Mucosa of rectum (tissue), 2 donors: ENCODE data around the gene MXD1.
A peak's percentile ranks its signal among the peaks of the same experiment; 100 is the strongest.

Source experiments
- H3K27ac ChIP-seq, 2 donors: one replicate each; pipeline ENCODE4 v1.7.0; 2013; ENCODE audit warnings: inconsistent platforms in 2 of 2, low read depth in 2 of 2, low read length in 2 of 2
- H3K27me3 ChIP-seq, 2 donors: one replicate each; pipeline ENCODE4 v1.7.0; 2013; ENCODE audit warnings: low read length in 2 of 2; ENCODE audit not compliant: control insufficient read depth in 2 of 2, insufficient read depth in 2 of 2
- H3K36me3 ChIP-seq, 2 donors: one replicate each; pipeline ENCODE4 v1.7.0; 2013; ENCODE audit warnings: low read length in 2 of 2; ENCODE audit not compliant: control insufficient read depth in 2 of 2, insufficient read depth in 2 of 2
- H3K4me1 ChIP-seq, 2 donors: one replicate each; pipeline ENCODE4 v1.7.0; 2013; ENCODE audit warnings: low read length in 2 of 2, mild to moderate bottlenecking in 1 of 2; ENCODE audit not compliant: control insufficient read depth in 2 of 2, insufficient read depth in 2 of 2
- H3K4me3 ChIP-seq, 2 donors: one replicate each; pipeline ENCODE4 v1.7.0; 2013; ENCODE audit warnings: low read length in 2 of 2
- H3K9ac ChIP-seq, 2 donors: one replicate each; pipeline ENCODE4 v1.7.0; 2013; ENCODE audit warnings: low read length in 2 of 2, low read depth in 1 of 2, mild to moderate bottlenecking in 1 of 2
- H3K9me3 ChIP-seq, 2 donors: one replicate each; pipeline ENCODE4 v1.7.0; 2013; ENCODE audit warnings: low read length in 2 of 2; ENCODE audit not compliant: control insufficient read depth in 2 of 2
- donor health status: healthy.
- donor health status: Normal muscosa, but diverticular disease.

Gene MXD1

DNA sequence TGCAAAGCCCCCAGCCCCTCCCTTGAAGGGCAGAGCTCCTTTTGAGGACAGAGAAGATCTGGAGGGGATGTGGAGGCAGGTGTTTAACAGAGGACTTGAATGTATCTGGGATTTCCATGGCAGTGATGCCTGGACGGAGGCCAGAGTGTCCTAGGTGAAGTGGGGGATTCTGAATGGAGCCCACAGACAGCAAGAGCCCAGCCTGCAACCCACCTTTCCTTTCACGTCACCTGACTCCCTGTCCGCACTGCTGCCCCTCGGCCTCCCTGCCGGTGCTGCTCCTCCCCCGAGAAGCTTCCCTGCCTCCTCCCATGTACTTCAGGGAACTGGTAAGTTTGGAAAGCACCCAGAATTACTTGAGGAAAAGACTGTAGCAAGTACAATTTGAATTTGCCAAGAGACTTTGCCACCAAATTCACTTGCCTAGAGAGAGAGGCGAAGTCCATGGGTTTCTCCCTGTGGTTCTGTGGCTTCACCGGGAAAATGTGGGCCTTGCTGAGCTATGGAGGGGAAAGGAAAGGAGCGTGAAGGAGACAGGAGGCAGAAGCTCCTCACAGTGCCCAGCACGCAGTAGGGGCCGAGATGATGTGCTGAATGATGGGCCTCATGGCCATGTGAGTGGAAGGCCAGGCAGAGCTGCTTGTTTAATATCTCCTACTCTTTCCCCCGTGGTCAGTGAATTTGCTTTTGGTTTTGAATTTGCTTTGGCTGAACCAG, 60.4 kb downstream of the MXD1 start:
- H3K4me3 ChIP-seq, result no peak overlapping the region
- no peaks in the 10 kb centered on the region for H3K36me3 ChIP-seq
- H3K27ac ChIP-seq, result peak overlapping the region in 1 of 2 donors; percentile 16
- H3K9me3 ChIP-seq, result no peaks in the 10 kb centered on the region
- H3K4me1 ChIP-seq, result no peaks in the 10 kb centered on the region
- H3K27me3 ChIP-seq, result no peaks in the 10 kb centered on the region
- no peak overlapping the region for H3K9ac ChIP-seq

- no peak overlapping the region for H3K27ac ChIP-seq
- no peaks in the 10 kb centered on the region for H3K27me3 ChIP-seq
- H3K4me1 ChIP-seq, result no peaks in the 10 kb centered on the region
- no peak overlapping the region for H3K4me3 ChIP-seq
- H3K36me3 ChIP-seq, result no peaks in the 10 kb centered on the region
- H3K9me3 ChIP-seq, result no peaks in the 10 kb centered on the region
- H3K9ac ChIP-seq, result no peak overlapping the region
Observed at GRCh38 chr2:69975853-69976462, 61.0 kb downstream of the MXD1 start.

DNA sequence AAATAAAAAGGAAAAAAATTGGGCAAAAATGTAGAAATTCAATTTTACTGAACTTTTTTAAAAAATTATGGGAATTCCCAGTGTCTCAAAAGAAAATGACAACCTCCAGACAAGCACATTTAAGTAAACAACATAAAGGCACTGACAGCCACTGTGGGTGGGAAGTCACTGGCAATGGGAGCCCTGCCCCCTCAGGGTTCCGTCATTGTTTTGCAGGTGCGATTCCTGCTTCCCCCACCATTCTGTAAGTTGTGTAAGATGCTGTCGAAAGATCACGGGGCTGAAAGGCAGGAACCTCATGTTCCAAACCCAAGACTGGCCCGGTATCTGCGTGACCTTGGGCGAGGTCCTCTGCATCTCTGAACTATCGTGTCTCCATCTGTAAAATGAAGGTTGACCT, 62.3 kb downstream of the MXD1 start:
- Histone ChIP-seq H3K4me3 (no peak overlapping the region), H3K9me3 (no peaks in the 10 kb centered on the region), H3K9ac (no peak overlapping the region), H3K27ac (no peak overlapping the region), H3K4me1 (no peaks in the 10 kb centered on the region), H3K36me3 (no peaks in the 10 kb centered on the region), H3K27me3 (no peaks in the 10 kb centered on the region)

DNA sequence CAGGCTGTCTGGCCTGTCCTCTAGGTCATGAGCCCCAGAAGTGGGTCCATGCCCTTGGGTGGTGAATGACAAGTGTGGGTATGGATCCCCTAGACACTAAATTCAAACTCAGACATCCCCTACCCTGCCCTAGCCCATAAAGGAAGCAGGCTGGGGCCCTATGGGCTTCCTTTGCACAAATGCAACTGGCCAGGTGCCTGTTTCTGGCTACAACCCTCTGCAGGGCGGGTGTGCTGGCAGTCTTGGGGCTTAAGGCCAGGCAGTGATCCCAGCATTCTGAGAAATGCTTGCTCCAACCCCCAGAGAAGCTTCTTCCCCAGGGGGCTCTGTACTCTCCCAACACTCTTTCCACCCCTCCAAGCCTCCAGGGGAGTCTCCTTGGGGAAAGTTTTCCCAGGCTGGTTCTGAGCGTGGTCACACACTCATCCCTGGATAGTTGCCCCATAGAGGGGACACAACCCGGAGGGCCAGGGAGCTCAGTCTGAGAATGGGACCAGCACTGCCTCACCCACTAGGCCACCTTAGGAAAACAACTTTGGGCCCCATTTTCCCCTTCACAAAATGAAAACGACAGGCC, 63.1 kb downstream of the MXD1 start:
- H3K27ac ChIP-seq, result no peak overlapping the region
- no peaks in the 10 kb centered on the region for H3K36me3 ChIP-seq
- no peaks in the 10 kb centered on the region for H3K27me3 ChIP-seq
- no peaks in the 10 kb centered on the region for H3K4me1 ChIP-seq
- no peak overlapping the region for H3K9ac ChIP-seq
- H3K4me3 ChIP-seq, result no peak overlapping the region
- no peaks in the 10 kb centered on the region for H3K9me3 ChIP-seq

GRCh38 chr2:69979902-69980807, 65.2 kb downstream of the MXD1 start:
- Histone ChIP-seq H3K4me3 (no peak overlapping the region), H3K36me3 (no peaks in the 10 kb centered on the region), H3K9ac (no peak overlapping the region), H3K27ac (no peak overlapping the region), H3K4me1 (no peaks in the 10 kb centered on the region), H3K27me3 (no peaks in the 10 kb centered on the region), H3K9me3 (no peaks in the 10 kb centered on the region)

DNA sequence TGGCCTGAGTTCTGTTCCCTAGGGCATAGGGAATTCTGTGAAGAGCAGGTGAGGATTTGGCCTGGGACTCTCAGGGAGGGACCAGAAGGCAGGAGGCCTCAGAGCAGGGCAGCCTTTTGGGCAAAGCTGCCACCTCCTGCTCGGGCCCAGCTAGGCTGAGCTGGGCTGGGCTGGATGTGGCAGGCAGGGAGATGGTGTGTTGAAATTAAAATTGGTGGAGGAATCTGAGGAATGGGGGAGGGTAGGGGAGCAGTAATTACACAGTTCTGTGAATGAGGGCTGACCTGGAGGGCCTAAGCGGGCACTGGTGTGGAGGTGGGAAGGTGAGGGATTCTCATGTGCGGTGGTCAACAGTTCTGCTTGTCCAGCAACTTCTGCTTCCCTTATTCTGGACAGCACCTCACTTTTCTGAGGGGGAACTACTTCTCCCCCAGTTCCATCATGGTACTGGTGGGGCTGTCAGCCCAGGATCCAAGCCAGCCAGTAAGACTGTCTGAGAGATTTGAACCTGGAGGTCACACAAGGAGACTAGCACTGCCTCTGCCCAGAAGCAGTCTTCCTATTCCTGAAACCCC, 68.6 kb downstream of the MXD1 start:
- Histone ChIP-seq H3K36me3 (no peaks in the 10 kb centered on the region), H3K9me3 (no peaks in the 10 kb centered on the region), H3K4me1 (peaks cover 0 to 3% of the 10 kb centered on the region in 2 donors), H3K9ac (no peak overlapping the region), H3K4me3 (no peak overlapping the region), H3K27me3 (no peaks in the 10 kb centered on the region), H3K27ac (no peak overlapping the region)

DNA sequence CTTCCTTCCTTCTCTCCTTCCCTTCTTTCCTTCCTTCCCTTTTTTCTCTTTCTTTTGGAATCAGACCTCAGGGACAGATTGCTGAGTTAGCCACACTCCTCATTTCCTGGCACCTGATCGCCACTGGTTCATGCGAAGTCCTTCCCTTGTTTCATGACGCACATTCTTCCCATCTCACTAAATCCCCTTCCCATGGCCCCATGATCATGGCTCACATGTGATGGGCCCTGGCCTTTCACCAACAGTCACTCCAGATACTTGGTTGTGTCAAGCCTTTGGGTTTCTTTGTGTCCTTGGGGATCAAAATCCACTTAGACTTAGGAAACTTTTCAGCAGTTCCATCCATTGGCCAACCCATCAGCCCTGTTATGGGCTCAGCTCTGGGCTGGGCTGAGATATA, 70.3 kb downstream of the MXD1 start:
- Histone ChIP-seq H3K4me3 (no peak overlapping the region), H3K36me3 (no peaks in the 10 kb centered on the region), H3K4me1 (peaks cover 10 to 18% of the 10 kb centered on the region in 2 donors), H3K27ac (no peak overlapping the region), H3K9ac (no peak overlapping the region), H3K9me3 (no peaks in the 10 kb centered on the region), H3K27me3 (no peaks in the 10 kb centered on the region)

- no peak overlapping the region for H3K9ac ChIP-seq
- H3K27ac ChIP-seq, result no peak overlapping the region
Observed at GRCh38 chr2:69985688-69986087, 70.8 kb downstream of the MXD1 start.

GRCh38 chr2:69986691-69987090, 71.8 kb downstream of the MXD1 start:
- Histone ChIP-seq H3K27ac (no peak overlapping the region), H3K9me3 (no peaks in the 10 kb centered on the region), H3K4me3 (no peak overlapping the region), H3K4me1 (peaks cover 10 to 21% of the 10 kb centered on the region in 2 donors), H3K27me3 (no peaks in the 10 kb centered on the region), H3K9ac (no peak overlapping the region), H3K36me3 (no peaks in the 10 kb centered on the region)

More at GRCh38 chr2:69985688-69986087, 70.8 kb downstream of the MXD1 start:
- H3K36me3 ChIP-seq, result no peaks in the 10 kb centered on the region
- H3K4me3 ChIP-seq, result no peak overlapping the region
- no peaks in the 10 kb centered on the region for H3K9me3 ChIP-seq
- peaks cover 10 to 21% of the 10 kb centered on the region in 2 donors for H3K4me1 ChIP-seq
- no peaks in the 10 kb centered on the region for H3K27me3 ChIP-seq
